ENCODE measurements around the gene PRKD2. TPM values are rescaled to one million over a fixed set of nuclear protein-coding genes. Genes with fewer than 3 reads are reported as not detected.
A peak's percentile ranks its signal among the peaks of the same experiment; 100 is the strongest.

Gene PRKD2
- polyA plus RNA-seq, 3 donors from 2014 or later: 36.3 to 116 (median 36.3) TPM

GRCh38 chr19:46698395-46699321, 18.3 kb downstream of the PRKD2 start:
- Mint-ChIP-seq H3K27ac (no peak overlapping the region), H3K27me3 (ENCODE audit: low read depth in 3 of 3) (peaks cover 0 to 5% (median 3%) of the 10 kb centered on the region in 3 donors), H3K4me3 (no peak overlapping the region), H3K4me1 (no peaks in the 10 kb centered on the region), H3K9me3 (no peaks in the 10 kb centered on the region), H3K36me3 (peaks cover 14 to 38% (median 15%) of the 10 kb centered on the region in 3 donors)
- no peak for DNase-seq

- DNase-seq: no peak
- Mint-ChIP-seq H3K27me3 (ENCODE audit: low read depth in 3 of 3) (peaks cover 0 to 7% (median 3%) of the 10 kb centered on the region in 3 donors), H3K36me3 (peaks cover 21 to 50% (median 23%) of the 10 kb centered on the region in 3 donors), H3K9me3 (no peaks in the 10 kb centered on the region), H3K27ac (no peak overlapping the region), H3K4me3 (no peak overlapping the region), H3K4me1 (no peaks in the 10 kb centered on the region)
Observed at GRCh38 chr19:46697204-46697960, 19.5 kb downstream of the PRKD2 start.

GRCh38 chr19:46696866-46697203, 20.1 kb downstream of the PRKD2 start:
- H3K27me3 Mint-ChIP-seq (ENCODE audit: low read depth in 3 of 3): peaks cover 0 to 7% (median 3%) of the 10 kb centered on the region in 3 donors
- no peak overlapping the region for H3K4me3 Mint-ChIP-seq
- no peaks in the 10 kb centered on the region for H3K9me3 Mint-ChIP-seq
- H3K4me1 Mint-ChIP-seq: no peaks in the 10 kb centered on the region
- no peak overlapping the region for H3K27ac Mint-ChIP-seq
- peaks cover 21 to 51% (median 26%) of the 10 kb centered on the region in 3 donors for H3K36me3 Mint-ChIP-seq
- no peak for DNase-seq

- H3K4me3 Mint-ChIP-seq: no peak overlapping the region
- H3K27me3 Mint-ChIP-seq (ENCODE audit: low read depth in 3 of 3): peaks cover 0 to 7% (median 5%) of the 10 kb centered on the region in 3 donors
- no peaks in the 10 kb centered on the region for H3K4me1 Mint-ChIP-seq
- H3K27ac Mint-ChIP-seq: no peak overlapping the region
- peaks cover 19 to 51% (median 28%) of the 10 kb centered on the region in 3 donors for H3K36me3 Mint-ChIP-seq
- no peak for DNase-seq
- no peaks in the 10 kb centered on the region for H3K9me3 Mint-ChIP-seq
Observed at GRCh38 chr19:46696052-46696451, 20.9 kb downstream of the PRKD2 start.

- Mint-ChIP-seq H3K27ac (peak overlapping the region in 1 of 6 donors; percentile 76), H3K4me1 (no peaks in the 10 kb centered on the region), H3K27me3 (ENCODE audit: low read depth in 3 of 3) (peaks cover 0 to 6% (median 5%) of the 10 kb centered on the region in 3 donors), H3K4me3 (no peak overlapping the region), H3K9me3 (no peaks in the 10 kb centered on the region), H3K36me3 (peaks cover 24 to 50% (median 36%) of the 10 kb centered on the region in 3 donors)
- no peak for DNase-seq
Observed at GRCh38 chr19:46693760-46694159, 23.2 kb downstream of the PRKD2 start.

- Mint-ChIP-seq H3K9me3 (no peaks in the 10 kb centered on the region), H3K4me3 (no peak overlapping the region), H3K36me3 (peaks cover 24 to 52% (median 36%) of the 10 kb centered on the region in 3 donors), H3K27ac (peak overlapping the region in 3 of 6 donors; percentile 39 to 76 (median 42)), H3K27me3 (ENCODE audit: low read depth in 3 of 3) (peaks cover 0 to 6% (median 3%) of the 10 kb centered on the region in 3 donors), H3K4me1 (no peaks in the 10 kb centered on the region)
- DNase-seq: no peak
Observed at GRCh38 chr19:46692918-46693722, 23.8 kb downstream of the PRKD2 start.

- Mint-ChIP-seq H3K4me1 (no peaks in the 10 kb centered on the region), H3K9me3 (no peaks in the 10 kb centered on the region), H3K27ac (peak overlapping the region in 1 of 6 donors; percentile 73), H3K36me3 (peaks cover 24 to 52% (median 36%) of the 10 kb centered on the region in 3 donors), H3K4me3 (no peak overlapping the region), H3K27me3 (ENCODE audit: low read depth in 3 of 3) (peaks cover 0 to 6% (median 3%) of the 10 kb centered on the region in 3 donors)
- DNase-seq: no peak
Observed at GRCh38 chr19:46691948-46692347, 25.0 kb downstream of the PRKD2 start.

- peak overlapping the region in 2 of 6 donors; percentile 20 to 66 for H3K27ac Mint-ChIP-seq
- no peaks in the 10 kb centered on the region for H3K9me3 Mint-ChIP-seq
- DNase-seq: no peak
- H3K27me3 Mint-ChIP-seq (ENCODE audit: low read depth in 3 of 3): peaks cover 0 to 6% (median 3%) of the 10 kb centered on the region in 3 donors
- H3K36me3 Mint-ChIP-seq: peaks cover 23 to 47% (median 34%) of the 10 kb centered on the region in 3 donors
- no peaks in the 10 kb centered on the region for H3K4me1 Mint-ChIP-seq
- H3K4me3 Mint-ChIP-seq: no peak overlapping the region
Observed at GRCh38 chr19:46691104-46691503, 25.8 kb downstream of the PRKD2 start.

- Mint-ChIP-seq H3K9me3 (no peaks in the 10 kb centered on the region), H3K27me3 (ENCODE audit: low read depth in 3 of 3) (peaks cover 0 to 4% (median 2%) of the 10 kb centered on the region in 3 donors), H3K4me1 (no peaks in the 10 kb centered on the region), H3K4me3 (no peak overlapping the region), H3K27ac (no peak overlapping the region), H3K36me3 (peaks cover 20 to 45% (median 28%) of the 10 kb centered on the region in 3 donors)
- DNase-seq: no peak
Observed at GRCh38 chr19:46689358-46689757, 27.6 kb downstream of the PRKD2 start.

- no peak for DNase-seq
- Mint-ChIP-seq H3K9me3 (no peaks in the 10 kb centered on the region), H3K4me1 (no peaks in the 10 kb centered on the region), H3K36me3 (peaks cover 21 to 39% (median 22%) of the 10 kb centered on the region in 3 donors), H3K27me3 (ENCODE audit: low read depth in 3 of 3) (peaks cover 0 to 4% (median 2%) of the 10 kb centered on the region in 3 donors), H3K4me3 (no peak overlapping the region), H3K27ac (peak overlapping the region in 1 of 6 donors; percentile 46)
Observed at GRCh38 chr19:46687438-46688145, 29.3 kb downstream of the PRKD2 start.

GRCh38 chr19:46685189-46685588, 31.7 kb downstream of the PRKD2 start:
- H3K4me1 Mint-ChIP-seq: no peaks in the 10 kb centered on the region
- peak overlapping the region in 1 of 6 donors; percentile 76 for H3K27ac Mint-ChIP-seq
- H3K27me3 Mint-ChIP-seq (ENCODE audit: low read depth in 3 of 3): peaks cover 0 to 3% (median 0%) of the 10 kb centered on the region in 3 donors
- H3K4me3 Mint-ChIP-seq: no peak overlapping the region
- DNase-seq: no peak
- no peaks in the 10 kb centered on the region for H3K9me3 Mint-ChIP-seq
- peaks cover 2 to 24% (median 9%) of the 10 kb centered on the region in 3 donors for H3K36me3 Mint-ChIP-seq

GRCh38 chr19:46678110-46678732, 38.7 kb downstream of the PRKD2 start:
- Mint-ChIP-seq H3K36me3 (peaks cover 3 to 37% (median 18%) of the 10 kb centered on the region in 3 donors), H3K4me1 (peaks cover 11 to 12% of the 10 kb centered on the region in 2 donors), H3K27ac (peak overlapping the region in 4 of 6 donors; percentile 53 to 80 (median 66)), H3K9me3 (no peaks in the 10 kb centered on the region), H3K27me3 (ENCODE audit: low read depth in 3 of 3) (peaks cover 0 to 7% (median 4%) of the 10 kb centered on the region in 3 donors), H3K4me3 (no peak overlapping the region)
- DNase-seq: peak; percentile 43 to 58 (median 51)
